ENCODE results near the gene APELA.
"Not testable (repeated sequence)": the region's sequence is repeated elsewhere in the genome, so short reads cannot be mapped to it uniquely, and the experiment has no call there.

APELA gene

DNA sequence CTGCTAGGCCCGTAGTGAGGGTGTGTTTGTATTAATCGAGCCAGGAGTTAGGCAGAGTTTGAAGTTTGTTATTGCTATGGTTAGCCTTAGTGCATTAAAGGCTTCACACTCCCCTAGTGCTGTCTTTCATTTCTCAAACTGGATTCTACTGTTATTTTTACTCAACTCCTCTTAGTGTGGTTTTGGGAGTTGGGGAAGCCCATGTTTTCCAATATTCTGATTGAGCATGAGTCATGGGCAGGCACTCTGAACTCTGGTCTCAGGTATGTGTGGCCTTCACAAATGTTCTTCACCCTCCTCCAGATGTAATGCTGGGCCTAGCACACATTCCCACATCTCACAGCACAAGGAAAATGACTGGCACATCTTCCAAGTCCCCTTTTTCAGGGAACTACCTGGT lies 50.1 kb downstream of the APELA start:
- not testable (repeated sequence) for DNase-seq

DNA sequence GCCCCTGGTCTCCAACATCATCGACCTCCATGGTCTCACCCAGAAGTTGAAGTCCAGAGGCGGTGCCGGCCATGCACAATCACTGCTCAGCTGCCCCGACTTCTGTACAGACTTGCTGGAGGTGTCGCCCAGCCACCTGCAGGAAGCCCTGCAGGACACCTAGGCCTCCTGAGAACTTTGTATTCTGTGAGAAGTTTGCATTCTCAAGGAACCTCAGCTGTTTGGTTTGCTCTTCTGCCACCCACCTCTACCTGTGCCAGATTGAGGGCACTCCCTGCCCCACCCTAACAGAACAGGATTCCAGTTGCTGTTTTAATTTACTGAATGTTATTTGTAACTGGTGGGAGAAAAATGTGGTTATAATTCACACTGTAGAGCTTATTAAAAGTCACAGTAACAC lies 53.7 kb downstream of the APELA start:
- DNase-seq, result no peak

GRCh38 chr4:164931551-164932324 lies 54.8 kb downstream of the APELA start:
- no peak for DNase-seq

DNA sequence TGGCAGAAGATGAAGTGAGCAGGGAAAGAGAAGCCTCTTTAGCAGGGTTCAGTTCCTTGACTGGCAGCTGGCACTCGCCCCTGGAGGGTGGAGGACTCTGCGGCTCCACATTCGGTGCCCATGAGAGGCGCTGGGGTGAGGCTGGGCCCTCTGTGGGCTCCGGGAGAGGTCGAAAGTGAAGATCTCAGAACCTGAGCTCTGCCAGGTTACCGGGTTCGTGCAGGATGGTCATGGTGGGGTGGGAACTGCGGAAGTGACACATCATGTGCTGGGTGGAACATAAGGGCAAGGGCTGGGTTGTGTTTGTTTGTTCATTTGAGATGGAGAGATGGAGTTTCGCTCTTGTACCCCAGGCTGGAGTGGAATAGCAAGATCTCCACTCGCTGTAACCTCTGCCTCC lies 56.3 kb downstream of the APELA start:
- DNase-seq, result no peak

GRCh38 chr4:164935363-164935762 lies 58.4 kb downstream of the APELA start:
- DNase-seq, result no peak

DNA sequence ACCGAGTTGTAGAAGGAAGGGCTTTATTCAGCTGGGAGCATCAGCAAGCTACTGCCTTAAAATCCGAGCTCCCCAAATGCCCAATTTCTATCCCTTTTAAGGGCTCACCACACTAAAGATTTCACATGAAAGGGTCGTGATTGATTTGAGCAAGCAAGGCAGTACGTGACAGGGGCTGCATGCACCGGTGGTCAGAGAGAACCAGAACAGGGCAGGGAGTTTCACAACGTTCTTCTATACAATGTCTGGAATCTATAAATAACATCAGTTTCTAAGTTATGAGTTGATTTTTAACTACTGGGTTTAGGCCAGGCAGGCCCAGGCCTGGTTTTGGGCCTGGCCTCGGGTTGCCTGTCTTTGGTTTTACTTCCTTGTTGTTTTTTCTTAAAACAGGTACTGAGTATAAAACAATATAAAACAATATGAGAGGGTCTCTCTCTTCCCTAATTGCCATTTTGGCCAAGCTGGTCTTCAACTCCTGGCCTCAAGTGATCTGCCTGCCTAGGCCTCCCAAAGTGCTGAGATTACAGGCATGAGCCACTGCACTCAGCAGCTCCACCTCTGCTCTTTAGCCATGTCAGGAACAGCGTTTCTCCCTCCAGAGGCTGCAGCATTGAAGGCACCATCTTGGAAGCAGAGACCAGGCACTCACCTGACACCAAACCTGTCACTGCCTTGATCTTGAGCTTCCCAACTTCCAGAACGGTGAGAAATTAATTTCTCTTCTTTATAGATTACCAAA lies 59.1 kb downstream of the APELA start:
- DNase-seq, result not testable (repeated sequence)

- peak; percentile 3 for DNase-seq
Observed at GRCh38 chr4:164937576-164938270, 60.7 kb downstream of the APELA start.

GRCh38 chr4:164943192-164943591 lies 66.2 kb downstream of the APELA start:
- no peak for DNase-seq

DNA sequence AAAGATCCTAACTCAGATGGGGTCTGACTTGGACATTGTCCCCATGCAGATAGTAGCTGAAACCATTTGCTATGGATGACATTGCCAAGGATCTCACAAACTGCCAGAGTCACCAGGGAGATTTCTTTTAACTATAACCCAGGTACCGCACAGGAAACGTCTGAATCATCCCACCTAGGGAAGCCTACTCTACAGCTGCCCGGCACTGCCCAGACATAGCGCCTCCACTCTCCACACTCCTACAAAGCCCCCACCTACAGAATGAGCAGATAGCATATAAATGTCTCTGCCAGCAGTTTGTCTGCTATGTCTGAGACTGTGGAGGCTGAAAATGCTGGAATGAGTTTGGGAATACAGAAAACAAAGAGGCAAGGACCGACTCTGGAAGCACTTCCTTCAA lies 68.2 kb downstream of the APELA start:
- DNase-seq, result no peak

DNA sequence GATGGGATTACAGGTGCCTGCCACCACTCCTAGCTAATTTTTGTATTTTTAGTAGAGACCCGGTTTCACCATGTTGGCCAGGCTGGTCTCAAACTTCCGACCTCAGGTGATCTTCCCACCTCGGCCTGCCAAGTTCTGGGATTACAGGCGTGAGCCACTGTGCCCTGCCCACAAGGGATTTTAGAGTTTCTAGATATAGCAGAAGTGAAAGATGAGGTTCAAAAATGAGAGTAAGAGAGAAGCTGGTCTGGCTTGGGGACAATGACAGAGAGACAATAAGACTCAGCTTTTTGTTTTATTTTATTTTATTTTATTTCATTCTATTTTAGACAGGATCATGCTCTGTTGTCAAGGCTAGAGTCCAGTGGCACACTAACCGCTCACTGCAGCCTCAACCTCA lies 69.8 kb downstream of the APELA start:
- DNase-seq, result no peak

Data from fibroblast of skin of right biceps (primary cell).